KMS-11 (cell line): ENCODE results near the gene LRP10.
A peak's percentile ranks its signal among the peaks of the same experiment; 100 is the strongest.

Experiments used
- H2AFZ ChIP-seq: fragments of 200-600 bp; sonication (generic); 2 replicates; pipeline ENCODE4 v1.6.1; 2016; ENCODE audit warnings: antibody characterized with exemption, mixed run types, low read depth
- H3K27ac ChIP-seq: fragments of 200-600 bp; sonication (generic); 2 replicates; pipeline ENCODE4 v1.6.1; 2016; ENCODE audit warnings: mild to moderate bottlenecking, mixed run types
- H3K27me3 ChIP-seq: fragments of 200-600 bp; sonication (generic); 2 replicates; pipeline ENCODE4 v1.6.1; 2017; ENCODE audit warnings: mild to moderate bottlenecking, low read depth, mixed run types, moderate library complexity; ENCODE audit not compliant: insufficient read depth
- H3K36me3 ChIP-seq: fragments of 200-600 bp; sonication (generic); 2 replicates; pipeline ENCODE4 v1.6.1; 2017; ENCODE audit warnings: mild to moderate bottlenecking, mixed run types; ENCODE audit not compliant: insufficient read depth
- H3K4me1 ChIP-seq: fragments of 200-600 bp; sonication (generic); 2 replicates; pipeline ENCODE4 v1.6.1; 2016; ENCODE audit warnings: mild to moderate bottlenecking, low read depth, mixed run types; ENCODE audit not compliant: poor library complexity, severe bottlenecking
- H3K4me2 ChIP-seq: fragments of 200-600 bp; sonication (generic); 2 replicates; pipeline ENCODE4 v1.7.0; 2016; ENCODE audit warnings: mild to moderate bottlenecking, mixed run types
- H3K4me3 ChIP-seq: fragments of 200-600 bp; sonication (generic); IDR thresholded peaks from 2 replicates; pipeline ENCODE4 v1.6.1; 2017; ENCODE audit warnings: low read depth, low read length, mixed read lengths; ENCODE audit not compliant: insufficient read depth
- H3K79me2 ChIP-seq: fragments of 200-600 bp; sonication (generic); 2 replicates; pipeline ENCODE4 v1.6.1; 2016; ENCODE audit warnings: low read depth, mixed run types; ENCODE audit not compliant: insufficient read depth
- H3K9ac ChIP-seq: fragments of 200-600 bp; sonication (generic); 2 replicates; pipeline ENCODE4 v1.6.1; 2016; ENCODE audit warnings: mild to moderate bottlenecking, mixed run types
- H4K20me1 ChIP-seq: fragments of 200-600 bp; sonication (generic); 2 replicates; pipeline ENCODE4 v1.6.1; 2016; ENCODE audit warnings: mild to moderate bottlenecking, mixed run types; ENCODE audit not compliant: insufficient read depth
- CTCF ChIP-seq: fragments of 200-600 bp; sonication (generic); conservative IDR thresholded peaks from 2 replicates; pipeline ENCODE4 v1.6.1; 2017; ENCODE audit warnings: low read depth, mild to moderate bottlenecking, antibody characterized with exemption, low read length, moderate library complexity, mixed read lengths

Gene LRP10

GRCh38 chr14:22888662-22889061 lies 17.1 kb downstream of the LRP10 start:
- Histone ChIP-seq H3K4me1 (peaks cover 48% of the 10 kb centered on the region), H3K36me3 (no peaks in the 10 kb centered on the region), H3K27me3 (no peaks in the 10 kb centered on the region), H3K4me2 (peak overlapping the region; percentile 85), H3K27ac (peak overlapping the region; percentile 86), H3K9ac (peak overlapping the region; percentile 70; the same call in 1 of the 2 replicates), H3K79me2 (no peaks in the 10 kb centered on the region), H2AFZ (no peak overlapping the region), H4K20me1 (no peaks in the 10 kb centered on the region), H3K4me3 (no peak overlapping the region)
- no peak for TF ChIP-seq CTCF

GRCh38 chr14:22890416-22890815 lies 18.9 kb downstream of the LRP10 start:
- Histone ChIP-seq H3K27ac (no peak overlapping the region), H3K79me2 (no peaks in the 10 kb centered on the region), H3K4me3 (no peak overlapping the region), H3K9ac (no peak overlapping the region), H3K4me1 (peaks cover 30% of the 10 kb centered on the region), H3K36me3 (no peaks in the 10 kb centered on the region), H4K20me1 (no peaks in the 10 kb centered on the region), H3K27me3 (no peaks in the 10 kb centered on the region), H2AFZ (no peak overlapping the region), H3K4me2 (0 out of 2 replicates have a peak overlapping the region, but pooled peaks have one; percentile 9)
- no peak for TF ChIP-seq CTCF

- H3K9ac ChIP-seq: no peak overlapping the region
- H2AFZ ChIP-seq: no peak overlapping the region
- H3K4me2 ChIP-seq: no peak overlapping the region
- H3K36me3 ChIP-seq: no peaks in the 10 kb centered on the region
- H3K4me1 ChIP-seq: peaks cover 21% of the 10 kb centered on the region
- no peak overlapping the region for H3K4me3 ChIP-seq
- no peak for TF ChIP-seq CTCF
- no peaks in the 10 kb centered on the region for H3K27me3 ChIP-seq
- H4K20me1 ChIP-seq: no peaks in the 10 kb centered on the region
- no peak overlapping the region for H3K27ac ChIP-seq
- no peaks in the 10 kb centered on the region for H3K79me2 ChIP-seq
These were observed 20.9 kb downstream of the LRP10 start for GRCh38 chr14:22892488-22892887.

GRCh38 chr14:22893706-22894105 lies 22.2 kb downstream of the LRP10 start:
- H3K4me3 ChIP-seq: no peak overlapping the region
- H3K9ac ChIP-seq: no peak overlapping the region
- H4K20me1 ChIP-seq: no peaks in the 10 kb centered on the region
- H3K4me1 ChIP-seq: peaks cover 15% of the 10 kb centered on the region
- no peaks in the 10 kb centered on the region for H3K36me3 ChIP-seq
- no peak overlapping the region for H3K27ac ChIP-seq
- H3K79me2 ChIP-seq: no peaks in the 10 kb centered on the region
- H3K4me2 ChIP-seq: no peak overlapping the region
- TF ChIP-seq CTCF: no peak
- H3K27me3 ChIP-seq: no peaks in the 10 kb centered on the region
- H2AFZ ChIP-seq: no peak overlapping the region
